Keratinocyte (primary cell): ENCODE measurements around the gene DEGS2.

ENCODE experiments used
- CTCF ChIP-seq, 3 experiments: IDR thresholded peaks in 1 of 3; conservative IDR thresholded peaks in 1 of 3; optimal IDR thresholded peaks in 1 of 3; 2 replicates in 2 of 3; 3 replicates in 1 of 3; pipeline versions ENCODE3 to v1.5.1; 2011; ENCODE audit warnings: low read length in 3 of 3, mild to moderate bottlenecking in 3 of 3, moderate library complexity in 2 of 3, control low read depth in 1 of 3, inconsistent platforms in 1 of 3; ENCODE audit not compliant: insufficient read depth in 2 of 3; ENCODE audit errors: extremely low read depth in 1 of 3
- EZH2 ChIP-seq: IDR thresholded peaks from one replicate; pipeline ENCODE4 v1.6.1; 2012; ENCODE audit warnings: inconsistent platforms, mild to moderate bottlenecking, low read length, moderate library complexity

DNA sequence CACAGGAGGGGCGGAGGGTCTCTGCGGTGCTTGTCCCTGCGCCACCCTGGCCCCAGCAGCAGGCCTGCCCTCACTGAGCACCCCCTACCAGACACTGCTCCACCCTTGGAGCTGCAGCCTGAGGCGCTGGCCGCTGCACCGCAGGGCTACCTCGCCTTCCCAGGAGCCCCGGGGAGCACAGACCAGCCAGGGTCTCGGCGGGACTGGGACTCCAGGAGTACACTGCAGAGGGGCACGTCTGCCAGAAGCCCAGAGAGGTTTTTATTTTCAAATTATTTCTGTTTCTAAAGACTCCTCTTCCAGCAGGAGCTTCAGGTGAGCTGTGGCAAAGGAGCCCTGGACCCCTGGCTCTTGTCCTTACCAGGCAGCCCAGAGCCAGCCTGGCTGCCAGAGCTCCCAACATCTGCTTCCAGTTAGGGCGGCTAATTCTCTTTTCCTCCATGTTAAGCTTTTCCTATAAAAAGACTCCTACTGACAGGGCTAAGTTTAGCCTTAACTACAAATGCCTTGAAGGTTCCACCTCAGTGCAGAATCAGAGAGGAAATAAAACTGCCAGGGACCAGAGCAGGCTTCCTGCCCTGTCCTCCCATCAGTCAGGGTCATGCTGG is 26.4 kb downstream of the DEGS2 start:
- TF ChIP-seq CTCF (optimal IDR thresholded peaks at IDR 0.05 in 1 of 3, IDR thresholded peaks at IDR 0.05 in 1 of 3, conservative IDR thresholded peaks at IDR 0.05 in 1 of 3; ENCODE audit: extremely low read depth in 1 of 3, insufficient read depth in 2 of 3, low read length in 3 of 3) (no peak), EZH2 (no peak)
